Esophagus squamous epithelium (tissue), 4 donors: Measurements from ENCODE around the gene ST13.

ENCODE experiments used
- POLR2A ChIP-seq, 4 donors: fragments of 450-650 bp; IDR thresholded peaks; one replicate each; pipeline ENCODE4 v1.6.1; 2017; ENCODE audit warnings: antibody characterized with exemption in 4 of 4, mild to moderate bottlenecking in 4 of 4, moderate library complexity in 3 of 4
- TF ChIP-seq, protein P1 (sequence below), 6 experiments: fragments of 450-650 bp in 4 of 6; fragments of 200-600 bp in 2 of 6; sonication (generic) in 2 of 6; IDR thresholded peaks; one replicate each; pipeline ENCODE4 v1.5.1; 2016 to 2019; ENCODE audit warnings: antibody characterized with exemption in 6 of 6, mild to moderate bottlenecking in 4 of 6, moderate library complexity in 4 of 6

DNA sequence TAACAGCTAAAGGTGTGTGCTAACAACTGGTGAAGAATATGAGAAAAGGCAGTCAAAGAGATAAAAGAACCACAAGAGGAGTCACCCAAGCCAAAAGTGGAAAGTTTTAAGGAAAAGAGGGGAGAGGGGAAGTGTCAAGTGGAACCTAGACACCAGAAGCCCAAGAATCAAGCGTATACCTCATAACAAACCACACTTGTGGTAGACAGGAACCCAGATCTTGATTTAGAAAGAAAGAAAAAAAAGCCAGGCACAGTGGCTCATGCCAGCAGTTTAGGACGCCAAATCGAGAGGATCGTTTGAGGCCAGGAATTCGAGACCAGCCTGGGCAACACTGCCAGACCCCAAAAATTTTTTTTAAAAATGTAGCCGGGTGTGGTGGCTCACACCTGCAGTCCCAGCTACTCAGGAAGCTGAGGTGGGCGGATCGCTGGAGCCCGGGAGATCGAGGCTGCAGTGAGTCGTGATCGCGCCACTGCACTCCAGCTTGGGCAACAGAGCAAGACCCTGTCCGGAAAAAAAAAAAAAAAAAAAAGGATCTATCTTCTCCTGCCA, 38.2 kb downstream of the ST13 start:
- TF ChIP-seq, protein P1, sequence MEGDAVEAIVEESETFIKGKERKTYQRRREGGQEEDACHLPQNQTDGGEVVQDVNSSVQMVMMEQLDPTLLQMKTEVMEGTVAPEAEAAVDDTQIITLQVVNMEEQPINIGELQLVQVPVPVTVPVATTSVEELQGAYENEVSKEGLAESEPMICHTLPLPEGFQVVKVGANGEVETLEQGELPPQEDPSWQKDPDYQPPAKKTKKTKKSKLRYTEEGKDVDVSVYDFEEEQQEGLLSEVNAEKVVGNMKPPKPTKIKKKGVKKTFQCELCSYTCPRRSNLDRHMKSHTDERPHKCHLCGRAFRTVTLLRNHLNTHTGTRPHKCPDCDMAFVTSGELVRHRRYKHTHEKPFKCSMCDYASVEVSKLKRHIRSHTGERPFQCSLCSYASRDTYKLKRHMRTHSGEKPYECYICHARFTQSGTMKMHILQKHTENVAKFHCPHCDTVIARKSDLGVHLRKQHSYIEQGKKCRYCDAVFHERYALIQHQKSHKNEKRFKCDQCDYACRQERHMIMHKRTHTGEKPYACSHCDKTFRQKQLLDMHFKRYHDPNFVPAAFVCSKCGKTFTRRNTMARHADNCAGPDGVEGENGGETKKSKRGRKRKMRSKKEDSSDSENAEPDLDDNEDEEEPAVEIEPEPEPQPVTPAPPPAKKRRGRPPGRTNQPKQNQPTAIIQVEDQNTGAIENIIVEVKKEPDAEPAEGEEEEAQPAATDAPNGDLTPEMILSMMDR (IDR thresholded peaks at IDR 0.05): no peak
- no peak for TF ChIP-seq POLR2A (IDR thresholded peaks at IDR 0.05)
